ENCODE data around the gene SUFU.

Gene SUFU

DNA sequence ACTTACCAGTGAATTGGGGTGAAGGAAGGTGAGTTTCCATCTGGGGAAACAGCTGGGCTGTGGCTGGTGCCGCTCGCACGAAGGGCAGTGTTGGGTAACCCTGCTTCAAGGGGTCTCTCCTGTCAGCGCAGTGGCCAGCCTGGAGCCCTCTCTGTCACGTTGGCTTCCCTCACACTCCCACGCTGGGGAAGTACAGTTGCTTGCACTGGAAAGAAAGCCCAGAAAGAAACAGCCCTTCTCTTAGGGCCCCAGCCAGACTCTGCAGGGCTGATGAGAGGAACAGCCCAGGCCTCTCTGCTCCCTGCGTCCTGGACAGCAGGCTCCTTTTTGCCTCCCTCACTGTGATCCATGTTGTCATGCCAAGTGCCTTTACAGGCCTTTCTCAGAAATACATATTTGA, 100.2 kb downstream of the SUFU start:
- peaks cover 7% of the 10 kb centered on the region for H3K79me1 ChIP-seq (replicated peaks; ENCODE audit: low read length, poor library complexity, severe bottlenecking)
- peak overlapping the region; percentile 84 to 97 for H2BK12ac ChIP-seq (ENCODE audit: low read length in 2 of 2)
- H3K4me2 ChIP-seq (ENCODE audit: low read length, poor library complexity, severe bottlenecking): no peak overlapping the region
- peak overlapping the region; percentile 90 for H2BK15ac ChIP-seq (ENCODE audit: low read depth, poor library complexity, severe bottlenecking)
- peak overlapping the region; percentile 88 for H4K8ac ChIP-seq (ENCODE audit: low read length)
- peak overlapping the region; percentile 71 for H2BK5ac ChIP-seq (ENCODE audit: low read depth, low read length, poor library complexity, severe bottlenecking)
- H3K4me1 ChIP-seq (ENCODE audit: control insufficient read depth, insufficient read depth, low read depth, low read length): peaks cover 30% of the 10 kb centered on the region
- peak overlapping the region; percentile 95 for H4K91ac ChIP-seq (ENCODE audit: low read length)
- peak overlapping the region; percentile 83 to 96 for H3K4ac ChIP-seq (ENCODE audit: low read depth in 1 of 2, low read length in 2 of 2)
- WGBS: 64% methylated on average over 7 of the region's 7 CpGs
- H3K9ac ChIP-seq (ENCODE audit: low read length): peak overlapping the region; percentile 83
- H3K27me3 ChIP-seq (ENCODE audit: control insufficient read depth in 1 of 2, insufficient read depth in 1 of 2, low read length in 2 of 2): no peaks in the 10 kb centered on the region
- peak overlapping the region; percentile 80 for H2BK120ac ChIP-seq (ENCODE audit: low read depth, low read length)
- H2AK5ac ChIP-seq (ENCODE audit: low read length, severe bottlenecking): peak overlapping the region; percentile 33
- DNase-seq: peak; percentile 68
- no peaks in the 10 kb centered on the region for H3K9me3 ChIP-seq (ENCODE audit: control insufficient read depth, low read length)
- peak overlapping the region; percentile 87 for H3K27ac ChIP-seq (ENCODE audit: low read length, poor library complexity, severe bottlenecking)
- H3K36me3 ChIP-seq (ENCODE audit: control insufficient read depth in 1 of 2, insufficient read depth in 2 of 2, low read depth in 1 of 2, low read length in 2 of 2): peaks cover 7 to 33% of the 10 kb centered on the region in 2 experiments
- peak overlapping the region in 1 of 2 experiments; percentile 2 for H3K23ac ChIP-seq (ENCODE audit: low read length in 2 of 2)
- H3K14ac ChIP-seq (ENCODE audit: low read length in 2 of 2): peak overlapping the region in 1 of 2 experiments; percentile 19
- H2AFZ ChIP-seq (ENCODE audit: low read depth, low read length): no peak overlapping the region
- H3K18ac ChIP-seq (ENCODE audit: low read depth in 1 of 2, low read length in 2 of 2): peak overlapping the region; percentile 71 to 96
- H3K4me3 ChIP-seq (ENCODE audit: insufficient read depth in 1 of 2, low read depth in 1 of 2, low read length in 2 of 2): peak overlapping the region in 1 of 2 experiments; percentile 22

DNA sequence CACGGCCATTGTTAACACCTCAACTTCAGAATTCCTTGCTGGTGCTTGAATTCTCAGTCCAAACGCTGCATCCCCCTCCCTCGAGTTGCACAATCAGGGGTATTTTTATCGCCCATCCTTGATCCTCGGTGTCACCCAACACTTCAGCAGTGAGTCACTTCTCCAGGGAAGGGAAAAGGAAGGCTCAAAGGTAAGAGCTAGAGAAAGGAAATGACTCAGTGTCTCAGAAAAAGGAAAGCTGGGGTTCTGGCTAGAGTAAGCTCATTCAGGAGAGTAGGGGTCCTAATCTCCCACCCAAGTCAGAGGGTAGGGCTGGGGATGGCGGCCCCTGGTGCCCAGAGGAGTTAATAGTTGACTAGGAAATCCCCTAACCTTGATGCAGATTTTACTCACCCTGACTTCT, 100.7 kb downstream of the SUFU start:
- no peak overlapping the region for H2BK15ac ChIP-seq (ENCODE audit: low read depth, poor library complexity, severe bottlenecking)
- peaks cover 3 to 28% of the 10 kb centered on the region in 2 experiments for H3K36me3 ChIP-seq (ENCODE audit: control insufficient read depth in 1 of 2, insufficient read depth in 2 of 2, low read depth in 1 of 2, low read length in 2 of 2)
- H2BK5ac ChIP-seq (ENCODE audit: low read depth, low read length, poor library complexity, severe bottlenecking): no peak overlapping the region
- peaks cover 26% of the 10 kb centered on the region for H3K4me1 ChIP-seq (ENCODE audit: control insufficient read depth, insufficient read depth, low read depth, low read length)
- H3K27ac ChIP-seq (ENCODE audit: low read length, poor library complexity, severe bottlenecking): peak overlapping the region; percentile 87
- H3K79me1 ChIP-seq (replicated peaks; ENCODE audit: low read length, poor library complexity, severe bottlenecking): peaks cover 7% of the 10 kb centered on the region
- peak overlapping the region; percentile 80 for H2BK120ac ChIP-seq (ENCODE audit: low read depth, low read length)
- no peaks in the 10 kb centered on the region for H3K27me3 ChIP-seq (ENCODE audit: control insufficient read depth in 1 of 2, insufficient read depth in 1 of 2, low read length in 2 of 2)
- no peak overlapping the region for H3K4me2 ChIP-seq (ENCODE audit: low read length, poor library complexity, severe bottlenecking)
- peak overlapping the region; percentile 83 for H3K9ac ChIP-seq (ENCODE audit: low read length)
- H3K4me3 ChIP-seq (ENCODE audit: insufficient read depth in 1 of 2, low read depth in 1 of 2, low read length in 2 of 2): peak overlapping the region in 1 of 2 experiments; percentile 22
- peak overlapping the region; percentile 95 for H4K91ac ChIP-seq (ENCODE audit: low read length)
- H3K23ac ChIP-seq (ENCODE audit: low read length in 2 of 2): no peak overlapping the region
- no peak overlapping the region for H2AK5ac ChIP-seq (ENCODE audit: low read length, severe bottlenecking)
- DNase-seq: peak; percentile 95
- H2AFZ ChIP-seq (ENCODE audit: low read depth, low read length): no peak overlapping the region
- H3K14ac ChIP-seq (ENCODE audit: low read length in 2 of 2): no peak overlapping the region
- WGBS: 3% methylated on average over 5 of the region's 6 CpGs
- peak overlapping the region; percentile 88 for H4K8ac ChIP-seq (ENCODE audit: low read length)
- no peaks in the 10 kb centered on the region for H3K9me3 ChIP-seq (ENCODE audit: control insufficient read depth, low read length)
- peak overlapping the region; percentile 83 to 96 for H3K4ac ChIP-seq (ENCODE audit: low read depth in 1 of 2, low read length in 2 of 2)
- H3K18ac ChIP-seq (ENCODE audit: low read depth in 1 of 2, low read length in 2 of 2): peak overlapping the region; percentile 71 to 96
- peak overlapping the region; percentile 62 to 81 for H2BK12ac ChIP-seq (ENCODE audit: low read length in 2 of 2)

DNA sequence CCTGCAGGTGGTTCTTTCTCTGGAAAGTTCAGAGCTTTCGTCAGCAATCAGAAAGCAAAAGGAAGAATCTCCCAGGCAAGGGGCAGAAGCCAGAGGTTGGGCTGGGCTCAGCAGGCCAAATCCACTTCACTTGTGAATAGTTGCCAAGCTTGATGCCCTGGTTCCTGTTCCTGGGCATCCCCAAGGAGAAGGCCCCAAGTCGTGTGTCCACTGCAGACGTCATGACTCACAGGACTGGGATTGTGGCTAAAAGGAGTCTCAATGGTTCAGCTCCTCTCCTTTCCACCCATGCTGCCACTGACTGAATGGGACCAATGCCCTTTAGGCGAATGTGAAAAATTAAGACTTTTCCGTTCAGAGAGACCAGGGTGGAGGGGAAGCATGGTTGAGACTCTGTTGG, 101.9 kb downstream of the SUFU start:
- H3K27ac ChIP-seq (ENCODE audit: low read length, poor library complexity, severe bottlenecking): peak overlapping the region; percentile 21
- no peak overlapping the region for H3K23ac ChIP-seq (ENCODE audit: low read length in 2 of 2)
- peak overlapping the region; percentile 6 for H4K91ac ChIP-seq (ENCODE audit: low read length)
- peaks cover 3 to 22% of the 10 kb centered on the region in 2 experiments for H3K36me3 ChIP-seq (ENCODE audit: control insufficient read depth in 1 of 2, insufficient read depth in 2 of 2, low read depth in 1 of 2, low read length in 2 of 2)
- H2AK5ac ChIP-seq (ENCODE audit: low read length, severe bottlenecking): peak overlapping the region; percentile 56
- H4K8ac ChIP-seq (ENCODE audit: low read length): peak overlapping the region; percentile 21
- H3K4me1 ChIP-seq (ENCODE audit: control insufficient read depth, insufficient read depth, low read depth, low read length): peaks cover 19% of the 10 kb centered on the region
- H2BK120ac ChIP-seq (ENCODE audit: low read depth, low read length): no peak overlapping the region
- peak overlapping the region; percentile 26 to 54 for H3K18ac ChIP-seq (ENCODE audit: low read depth in 1 of 2, low read length in 2 of 2)
- H3K79me1 ChIP-seq (replicated peaks; ENCODE audit: low read length, poor library complexity, severe bottlenecking): peaks cover 9% of the 10 kb centered on the region
- no peak overlapping the region for H2BK15ac ChIP-seq (ENCODE audit: low read depth, poor library complexity, severe bottlenecking)
- H3K27me3 ChIP-seq (ENCODE audit: control insufficient read depth in 1 of 2, insufficient read depth in 1 of 2, low read length in 2 of 2): no peaks in the 10 kb centered on the region
- peak overlapping the region; percentile 30 to 54 for H3K4ac ChIP-seq (ENCODE audit: low read depth in 1 of 2, low read length in 2 of 2)
- DNase-seq: peak; percentile 87
- no peaks in the 10 kb centered on the region for H3K9me3 ChIP-seq (ENCODE audit: control insufficient read depth, low read length)
- H2BK12ac ChIP-seq (ENCODE audit: low read length in 2 of 2): peak overlapping the region; percentile 14 to 45
- WGBS: 51% methylated on average over 5 of the region's 5 CpGs
- no peak overlapping the region for H3K4me2 ChIP-seq (ENCODE audit: low read length, poor library complexity, severe bottlenecking)
- no peak overlapping the region for H3K9ac ChIP-seq (ENCODE audit: low read length)
- no peak overlapping the region for H3K14ac ChIP-seq (ENCODE audit: low read length in 2 of 2)
- no peak overlapping the region for H2AFZ ChIP-seq (ENCODE audit: low read depth, low read length)
- H3K4me3 ChIP-seq (ENCODE audit: insufficient read depth in 1 of 2, low read depth in 1 of 2, low read length in 2 of 2): no peak overlapping the region
- no peak overlapping the region for H2BK5ac ChIP-seq (ENCODE audit: low read depth, low read length, poor library complexity, severe bottlenecking)

DNA sequence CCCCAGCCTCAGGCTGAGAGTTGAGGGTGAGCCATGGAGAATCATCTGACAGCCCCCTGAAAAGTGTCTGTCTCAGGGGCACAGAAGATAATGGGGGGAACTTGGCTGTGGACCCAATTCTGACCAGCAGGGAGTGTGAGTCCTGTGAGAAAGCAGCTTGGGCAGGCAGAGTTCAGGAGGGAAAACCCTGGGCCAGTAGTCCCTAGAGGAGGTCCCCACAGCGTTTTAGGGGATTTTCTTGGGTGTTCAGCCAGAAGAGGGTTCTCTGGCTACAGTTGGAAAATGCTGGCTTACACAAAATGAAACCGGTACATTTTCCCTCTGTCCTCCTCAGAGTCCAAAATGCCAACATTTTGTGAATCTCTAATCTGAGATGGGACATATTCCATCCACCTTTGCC, 104.7 kb downstream of the SUFU start:
- no peak overlapping the region for H2AK5ac ChIP-seq (ENCODE audit: low read length, severe bottlenecking)
- no peak overlapping the region for H2BK5ac ChIP-seq (ENCODE audit: low read depth, low read length, poor library complexity, severe bottlenecking)
- H3K9me3 ChIP-seq (ENCODE audit: control insufficient read depth, low read length): no peaks in the 10 kb centered on the region
- no peak overlapping the region for H3K14ac ChIP-seq (ENCODE audit: low read length in 2 of 2)
- H2BK12ac ChIP-seq (ENCODE audit: low read length in 2 of 2): peak overlapping the region in 1 of 2 experiments; percentile 86
- H4K91ac ChIP-seq (ENCODE audit: low read length): no peak overlapping the region
- H3K27me3 ChIP-seq (ENCODE audit: control insufficient read depth in 1 of 2, insufficient read depth in 1 of 2, low read length in 2 of 2): no peaks in the 10 kb centered on the region
- peaks cover 25% of the 10 kb centered on the region for H3K4me1 ChIP-seq (ENCODE audit: control insufficient read depth, insufficient read depth, low read depth, low read length)
- no peak overlapping the region for H3K4ac ChIP-seq (ENCODE audit: low read depth in 1 of 2, low read length in 2 of 2)
- H3K79me1 ChIP-seq (replicated peaks; ENCODE audit: low read length, poor library complexity, severe bottlenecking): peaks cover 10% of the 10 kb centered on the region
- DNase-seq: no peak
- no peak overlapping the region for H3K9ac ChIP-seq (ENCODE audit: low read length)
- H3K27ac ChIP-seq (ENCODE audit: low read length, poor library complexity, severe bottlenecking): no peak overlapping the region
- WGBS: 81% methylated on average over 2 of the region's 2 CpGs
- peaks cover 4 to 15% of the 10 kb centered on the region in 2 experiments for H3K36me3 ChIP-seq (ENCODE audit: control insufficient read depth in 1 of 2, insufficient read depth in 2 of 2, low read depth in 1 of 2, low read length in 2 of 2)
- H3K23ac ChIP-seq (ENCODE audit: low read length in 2 of 2): no peak overlapping the region
- no peak overlapping the region for H3K4me2 ChIP-seq (ENCODE audit: low read length, poor library complexity, severe bottlenecking)
- no peak overlapping the region for H3K4me3 ChIP-seq (ENCODE audit: insufficient read depth in 1 of 2, low read depth in 1 of 2, low read length in 2 of 2)
- no peak overlapping the region for H4K8ac ChIP-seq (ENCODE audit: low read length)
- no peak overlapping the region for H3K18ac ChIP-seq (ENCODE audit: low read depth in 1 of 2, low read length in 2 of 2)
- H2BK120ac ChIP-seq (ENCODE audit: low read depth, low read length): no peak overlapping the region
- H2BK15ac ChIP-seq (ENCODE audit: low read depth, poor library complexity, severe bottlenecking): peak overlapping the region; percentile 5
- H2AFZ ChIP-seq (ENCODE audit: low read depth, low read length): no peak overlapping the region

Data from mesenchymal stem cell (in vitro differentiated cells and primary cell).